Endothelial cell of umbilical vein (primary cell): ENCODE measurements around the gene MRPS34. TPM values are rescaled to one million over a fixed set of nuclear protein-coding genes. Genes with fewer than 3 reads are reported as not detected.

Source experiments
- BruUV-seq: library from RNA; stranded (reverse); fragments of 400-500 nt; replicated peaks from 2 replicates; lab custom pipeline; 2021; lab: Mats Ljungman, UMichigan
- CTCF ChIA-PET: fragments of 300-600, 350-600 bp; sonication (Branson Sonifier 250); formaldehyde crosslinking; loops from one replicate; lab custom pipeline; 2021; ENCODE audit warnings: antibody characterized with exemption, inconsistent platforms; lab: Charles Lee
- POLR2A ChIA-PET: fragments of 300-600, 350-600 bp; sonication (Branson Sonifier 250); formaldehyde crosslinking; loops from one replicate; lab custom pipeline; 2021; ENCODE audit warnings: antibody characterized with exemption, inconsistent platforms; lab: Charles Lee
- DNase-seq: peaks from one replicate; pipeline ENCODE4 v3.0.0-alpha.2; 2011; ENCODE audit warnings: low read depth, low spot score
- FAIRE-seq: peaks from 2 replicates; lab custom pipeline; 2011; peaks lifted over from hg19 to GRCh38; lab: Jason Lieb, UNC
- H2AFZ ChIP-seq: 2 replicates; pipeline ENCODE4 v1.6.0; 2012; ENCODE audit warnings: low read depth, low read length, control low read depth, inconsistent platforms
- H3K27ac ChIP-seq: 2 replicates; pipeline ENCODE4 v1.5.1; 2011; ENCODE audit warnings: low read depth, mild to moderate bottlenecking, control low read depth, low read length, moderate library complexity; ENCODE audit not compliant: insufficient read depth
- H3K27me3 ChIP-seq, 2 experiments: 2 replicates each; pipeline versions ENCODE4 v1.6.0 to v1.6.1; 2011; ENCODE audit warnings: low read length in 2 of 2, mixed read lengths in 1 of 2; ENCODE audit not compliant: control insufficient read depth in 2 of 2, insufficient read depth in 2 of 2
- H3K36me3 ChIP-seq, 2 experiments: 2 replicates in 1 of 2; 3 replicates in 1 of 2; pipeline ENCODE4 v1.5.1; 2011; ENCODE audit warnings: low read length in 2 of 2, mild to moderate bottlenecking in 1 of 2, moderate library complexity in 1 of 2; ENCODE audit not compliant: control insufficient read depth in 2 of 2, insufficient read depth in 2 of 2; ENCODE audit errors: extremely low read depth in 1 of 2
- H3K4me1 ChIP-seq: 3 replicates; pipeline ENCODE4 v1.5.1; 2011; ENCODE audit warnings: mild to moderate bottlenecking, low read length; ENCODE audit not compliant: control insufficient read depth, insufficient read depth; ENCODE audit errors: extremely low read depth
- H3K4me2 ChIP-seq: 2 replicates; pipeline ENCODE4 v1.6.1; 2011; ENCODE audit warnings: low read length, control low read depth, mixed read lengths; ENCODE audit not compliant: insufficient read depth
- H3K4me3 ChIP-seq, 3 experiments: fragments of 200-600 bp in 1 of 3; sonication (generic), shearing (Covaris generic) in 1 of 3; replicated peaks in 1 of 3; 2 replicates each; pipeline ENCODE4 v1.5.1; 2011 to 2016; ENCODE audit warnings: control low read depth in 3 of 3, low read length in 3 of 3, mild to moderate bottlenecking in 2 of 3, inconsistent platforms in 1 of 3, low read depth in 1 of 3, moderate library complexity in 1 of 3; ENCODE audit not compliant: insufficient read depth in 1 of 3
- H3K79me2 ChIP-seq: 2 replicates; pipeline ENCODE4 v1.6.0; 2012; ENCODE audit warnings: low read length, inconsistent platforms; ENCODE audit not compliant: control insufficient read depth, insufficient read depth
- H3K9ac ChIP-seq: replicated peaks from 2 replicates; pipeline ENCODE3; 2011; ENCODE audit warnings: low read length, control low read depth; ENCODE audit not compliant: insufficient read depth; ENCODE audit errors: extremely low read depth
- H3K9me1 ChIP-seq: replicated peaks from 3 replicates; pipeline ENCODE4 v1.6.0; 2011; ENCODE audit warnings: mild to moderate bottlenecking, low read length; ENCODE audit not compliant: control insufficient read depth, insufficient read depth; ENCODE audit errors: extremely low read depth
- H3K9me3 ChIP-seq: replicated peaks from 2 replicates; pipeline ENCODE4 v1.5.1; 2012; ENCODE audit warnings: low read length, inconsistent platforms; ENCODE audit not compliant: control insufficient read depth, insufficient read depth
- H4K20me1 ChIP-seq: replicated peaks from 2 replicates; pipeline ENCODE3; 2011; ENCODE audit warnings: mild to moderate bottlenecking, low read length; ENCODE audit not compliant: control insufficient read depth, insufficient read depth; ENCODE audit errors: extremely low read depth
- EZH2 ChIP-seq: IDR thresholded peaks from 2 replicates; pipeline ENCODE4 v1.6.1; 2012; ENCODE audit warnings: borderline replicate concordance, low read depth, mild to moderate bottlenecking, moderate library complexity, low read length, inconsistent platforms; ENCODE audit not compliant: severe bottlenecking
- FOS ChIP-seq: IDR thresholded peaks from 2 replicates; pipeline ENCODE4 v1.6.1; 2011; ENCODE audit warnings: mild to moderate bottlenecking, low read length, moderate library complexity, borderline replicate concordance; ENCODE audit not compliant: insufficient read depth
- GATA2 ChIP-seq: IDR thresholded peaks from 2 replicates; pipeline ENCODE4 v1.7.0; 2011; ENCODE audit warnings: low read depth, mild to moderate bottlenecking, moderate library complexity, mixed read lengths, low read length; ENCODE audit not compliant: insufficient read length, insufficient read depth
- JUN ChIP-seq: IDR thresholded peaks from 2 replicates; pipeline ENCODE4 v1.6.1; 2011; ENCODE audit warnings: borderline replicate concordance, low read depth; ENCODE audit not compliant: insufficient read length, insufficient read depth
- MYC ChIP-seq: IDR thresholded peaks from one replicate; pipeline ENCODE4 v1.6.1; 2011; ENCODE audit warnings: mild to moderate bottlenecking, low read depth, low read length
- POLR2A ChIP-seq: IDR thresholded peaks from 2 replicates; pipeline ENCODE4 v1.6.1; 2012; ENCODE audit warnings: low read depth, mild to moderate bottlenecking, control low read depth, low read length
- POLR2AphosphoS5 ChIP-seq: IDR thresholded peaks from 2 replicates; pipeline ENCODE4 v1.6.1; 2012; ENCODE audit warnings: low read depth, mild to moderate bottlenecking, control low read depth, low read length, moderate library complexity; ENCODE audit not compliant: insufficient read depth
- dilution Hi-C: fragments of 300-500 bp; cut with MboI; formaldehyde crosslinking; loops from one replicate; pipeline ENCODE4 v1.15.0; 2019; ENCODE audit warnings: low sequenced_read_pairs; ENCODE audit not compliant: extremely low pct_ligation_motif_present
- intact Hi-C: fragments of 100-400 bp; cut with micrococcal nuclease; formaldehyde crosslinking; loops from one replicate; pipeline ENCODE4 v1.10.0; 2022
- polyA plus RNA-seq, 4 experiments: library from polyadenylated mRNA; depleted of rRNA in 3 of 4; stranded (reverse) in 3 of 4; unstranded in 1 of 4; fragments of >200 nt; gene quantifications; 2 replicates each; pipeline versions ENCODE4 v1.2.1 to v1.2.3, GENCODE V29; 2011 to 2012; ENCODE audit warnings: missing spikeins in 1 of 4
- total RNA-seq: library from RNA; stranded (reverse); gene quantifications from 2 replicates; pipeline ENCODE4 v1.2.3, GENCODE V29; 2021
- TF ChIP-seq, protein P1 (sequence below), 2 donors: IDR thresholded peaks; 1 replicate in 1 of 2; 2 replicates in 1 of 2; pipeline ENCODE4 v1.5.1; 2011; ENCODE audit warnings: low read length in 2 of 2, mild to moderate bottlenecking in 2 of 2, moderate library complexity in 2 of 2, control low read depth in 1 of 2, inconsistent platforms in 1 of 2, low read depth in 1 of 2; ENCODE audit not compliant: insufficient read depth in 1 of 2; ENCODE audit errors: extremely low read depth in 1 of 2
- TF ChIP-seq, protein P2 (sequence below): IDR thresholded peaks from 2 replicates; pipeline ENCODE4 v1.6.1; 2011; ENCODE audit not compliant: insufficient read depth, insufficient read length

Gene MRPS34
- total and polyA plus RNA-seq, 2 donors (not counting 3 experiments of a cell fraction or from before 2014, with no cell fraction given), result 82.1 to 102 TPM

DNA sequence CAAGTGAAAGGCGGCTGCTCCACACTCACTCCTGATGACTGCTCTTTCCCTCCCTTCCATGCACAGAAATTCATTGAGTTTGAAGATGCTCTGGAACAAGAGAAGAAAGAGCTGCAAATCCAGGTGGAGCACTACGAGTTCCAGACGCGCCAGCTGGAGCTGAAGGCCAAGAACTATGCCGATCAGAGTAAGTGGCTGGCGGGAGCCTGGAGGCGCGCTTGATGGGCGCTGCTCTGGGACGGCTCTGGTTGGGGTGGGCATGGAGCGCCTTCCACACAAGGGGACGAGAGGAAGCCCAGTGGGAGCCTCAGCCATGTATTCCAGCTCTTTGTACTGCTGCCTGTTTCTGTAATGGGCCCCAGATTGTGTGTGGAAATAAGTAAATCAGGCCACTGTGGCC, 48.4 kb downstream of the MRPS34 start:
- H3K36me3 ChIP-seq, result peaks cover 4 to 31% of the 10 kb centered on the region in 2 experiments
- H3K9me1 ChIP-seq, result no peaks in the 10 kb centered on the region
- peaks cover 9% of the 10 kb centered on the region for H3K4me1 ChIP-seq
- no peak overlapping the region for H2AFZ ChIP-seq
- BruUV-seq, result no TSS peak
- intact Hi-C loops (no loop called here), dilution Hi-C loops (no loop called here)
- H3K4me2 ChIP-seq, result no peak overlapping the region
- no peak overlapping the region for H3K27ac ChIP-seq
- no peaks in the 10 kb centered on the region for H3K9me3 ChIP-seq
- no peaks in the 10 kb centered on the region for H3K27me3 ChIP-seq
- H4K20me1 ChIP-seq, result no peaks in the 10 kb centered on the region
- FAIRE-seq (no peak), DNase-seq (no peak)
- CTCF ChIA-PET, result interaction anchor here (1.4 to 2.3 kb wide), 3 partner anchors 58 to 295 kb away, joined by 3 to 8 read pairs (median 7); partner anchors contain the start of genes NUBP2 and SPSB3
- POLR2A ChIA-PET, result no interaction called here
- peaks cover 22% of the 10 kb centered on the region for H3K79me2 ChIP-seq
- H3K9ac ChIP-seq, result no peak overlapping the region
- TF ChIP-seq MYC (no peak), FOS (no peak), POLR2AphosphoS5 (no peak), POLR2A (no peak), GATA2 (no peak), EZH2 (no peak), JUN (no peak)
- TF ChIP-seq, protein P1, sequence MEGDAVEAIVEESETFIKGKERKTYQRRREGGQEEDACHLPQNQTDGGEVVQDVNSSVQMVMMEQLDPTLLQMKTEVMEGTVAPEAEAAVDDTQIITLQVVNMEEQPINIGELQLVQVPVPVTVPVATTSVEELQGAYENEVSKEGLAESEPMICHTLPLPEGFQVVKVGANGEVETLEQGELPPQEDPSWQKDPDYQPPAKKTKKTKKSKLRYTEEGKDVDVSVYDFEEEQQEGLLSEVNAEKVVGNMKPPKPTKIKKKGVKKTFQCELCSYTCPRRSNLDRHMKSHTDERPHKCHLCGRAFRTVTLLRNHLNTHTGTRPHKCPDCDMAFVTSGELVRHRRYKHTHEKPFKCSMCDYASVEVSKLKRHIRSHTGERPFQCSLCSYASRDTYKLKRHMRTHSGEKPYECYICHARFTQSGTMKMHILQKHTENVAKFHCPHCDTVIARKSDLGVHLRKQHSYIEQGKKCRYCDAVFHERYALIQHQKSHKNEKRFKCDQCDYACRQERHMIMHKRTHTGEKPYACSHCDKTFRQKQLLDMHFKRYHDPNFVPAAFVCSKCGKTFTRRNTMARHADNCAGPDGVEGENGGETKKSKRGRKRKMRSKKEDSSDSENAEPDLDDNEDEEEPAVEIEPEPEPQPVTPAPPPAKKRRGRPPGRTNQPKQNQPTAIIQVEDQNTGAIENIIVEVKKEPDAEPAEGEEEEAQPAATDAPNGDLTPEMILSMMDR (IDR thresholded peaks at IDR 0.05; ENCODE audit: extremely low read depth in 1 of 2, insufficient read depth in 1 of 2, low read depth in 1 of 2, low read length in 2 of 2), result no peak
- TF ChIP-seq, protein P2, sequence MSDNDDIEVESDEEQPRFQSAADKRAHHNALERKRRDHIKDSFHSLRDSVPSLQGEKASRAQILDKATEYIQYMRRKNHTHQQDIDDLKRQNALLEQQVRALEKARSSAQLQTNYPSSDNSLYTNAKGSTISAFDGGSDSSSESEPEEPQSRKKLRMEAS, result no peak
- H3K4me3 ChIP-seq, result no peak overlapping the region
